LNCaP clone FGC (cell line): Measurements from ENCODE around the gene SMYD3.

Experiments
- DNase-seq: peaks from one replicate; pipeline ENCODE4 v3.0.0-alpha.2; 2011; ENCODE audit warnings: low read depth
- H3K4me3 ChIP-seq: 2 replicates; pipeline ENCODE4 v1.5.1; 2011; ENCODE audit warnings: mild to moderate bottlenecking, low read depth, low read length, control low read depth
- CTCF ChIP-seq: IDR thresholded peaks from 2 replicates; pipeline ENCODE4 v1.5.1; 2012; ENCODE audit warnings: mild to moderate bottlenecking; ENCODE audit not compliant: control insufficient read depth, insufficient read depth; ENCODE audit errors: extremely low read depth

Gene SMYD3

GRCh38 chr1:245987577-245987976 lies 519.5 kb downstream of the SMYD3 start:
- H3K4me3 ChIP-seq = no peak overlapping the region
- no peak for DNase-seq
- TF ChIP-seq CTCF = no peak

DNA sequence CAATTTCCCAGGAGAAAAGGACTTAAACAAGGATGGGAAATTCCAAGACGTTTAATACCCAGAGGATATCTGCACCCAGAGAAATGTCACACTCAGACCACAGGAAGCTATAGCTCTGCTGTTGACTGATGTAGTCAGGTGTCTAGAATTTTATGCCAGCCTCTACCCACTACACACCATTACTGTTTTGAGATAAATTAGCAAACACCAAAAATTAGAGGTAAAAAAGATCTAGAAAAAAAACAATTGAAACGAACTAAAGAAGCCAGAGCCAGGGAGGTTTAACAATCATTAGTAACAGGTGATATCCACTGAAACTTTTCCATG lies 519.9 kb downstream of the SMYD3 start:
- TF ChIP-seq CTCF = no peak
- DNase-seq = no peak
- H3K4me3 ChIP-seq = no peak overlapping the region

DNA sequence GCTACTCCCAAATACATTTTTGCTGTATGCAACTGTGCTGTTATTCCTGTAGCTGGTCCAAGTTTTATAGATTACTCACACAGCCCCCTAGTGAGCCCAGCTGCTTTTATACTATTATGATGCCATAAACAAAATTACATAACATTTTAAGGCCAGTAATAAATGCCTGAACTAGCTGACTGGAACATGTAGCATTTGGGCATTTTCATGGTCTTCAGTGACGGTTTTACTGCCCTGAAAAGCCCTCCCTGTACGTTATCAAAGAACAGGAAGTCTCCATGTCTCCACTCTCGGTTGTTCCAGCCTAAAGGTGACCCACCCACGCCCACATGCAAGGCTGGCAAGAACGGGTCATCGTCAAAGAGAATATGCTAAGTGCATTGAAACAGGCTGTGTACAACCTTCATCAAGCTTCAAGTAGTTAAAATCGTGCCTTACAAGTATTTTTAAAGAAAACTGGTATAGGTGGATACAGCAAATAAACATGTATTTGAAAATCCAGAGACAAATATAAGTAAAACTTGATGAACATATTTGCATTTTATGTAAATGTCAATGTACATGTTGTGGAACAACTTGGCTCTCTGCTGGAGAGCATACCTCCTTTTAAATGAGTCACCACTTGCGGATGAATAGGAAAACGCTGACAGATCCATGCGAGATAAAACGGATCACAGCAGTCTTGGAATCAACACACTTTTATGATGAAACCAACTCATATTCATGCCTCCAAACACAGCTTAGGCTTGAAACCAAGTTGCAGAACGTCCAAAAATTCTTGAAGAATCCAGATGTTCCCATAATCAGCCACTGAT lies 520.5 kb downstream of the SMYD3 start:
- no peak for TF ChIP-seq CTCF
- no peak overlapping the region for H3K4me3 ChIP-seq
- no peak for DNase-seq

GRCh38 chr1:245984390-245985155 lies 522.5 kb downstream of the SMYD3 start:
- no peak for TF ChIP-seq CTCF
- no peak for DNase-seq

DNA sequence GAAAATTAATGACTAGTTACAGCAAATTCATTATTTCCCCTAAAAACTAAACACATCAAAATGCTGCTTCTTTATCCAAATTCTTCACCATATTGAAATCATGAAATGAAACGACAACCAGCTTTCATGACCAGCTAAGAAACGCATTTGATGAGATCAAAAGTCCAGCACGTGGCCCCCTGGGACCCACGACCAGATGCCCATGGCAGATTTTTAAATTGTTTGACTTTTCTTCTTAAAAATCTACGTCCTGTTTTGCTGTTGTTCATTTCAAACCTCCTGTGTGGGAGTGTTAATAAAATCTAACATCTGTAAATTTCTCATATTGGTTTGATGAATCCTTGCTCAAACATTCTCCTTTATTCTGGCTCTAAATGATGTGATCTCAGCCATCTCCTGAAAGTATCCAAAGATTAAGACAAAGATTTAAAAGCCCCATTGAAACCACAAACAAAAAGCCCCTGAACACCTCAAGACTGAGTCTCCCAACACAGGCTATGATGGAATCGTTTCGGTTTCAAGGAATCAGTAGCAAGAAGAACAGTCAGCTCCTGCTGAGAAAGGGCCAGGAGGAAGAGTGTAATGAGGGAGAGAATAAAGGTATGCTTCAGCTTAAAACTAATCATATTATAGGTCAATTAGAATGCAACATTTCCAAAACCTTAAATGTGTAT lies 523.6 kb downstream of the SMYD3 start:
- DNase-seq = no peak
- no peak for TF ChIP-seq CTCF
- H3K4me3 ChIP-seq = no peak overlapping the region

More at GRCh38 chr1:245984390-245985155, 522.5 kb downstream of the SMYD3 start:
- no peak overlapping the region for H3K4me3 ChIP-seq

GRCh38 chr1:245979589-245979988 lies 527.5 kb downstream of the SMYD3 start:
- no peak for TF ChIP-seq CTCF
- no peak overlapping the region for H3K4me3 ChIP-seq
- no peak for DNase-seq
